ENCODE measurements around the gene FBXL7.

GRCh38 chr5:15615859-15616258 is 115.9 kb downstream of the FBXL7 start:
- TF ChIP-seq, protein P1, sequence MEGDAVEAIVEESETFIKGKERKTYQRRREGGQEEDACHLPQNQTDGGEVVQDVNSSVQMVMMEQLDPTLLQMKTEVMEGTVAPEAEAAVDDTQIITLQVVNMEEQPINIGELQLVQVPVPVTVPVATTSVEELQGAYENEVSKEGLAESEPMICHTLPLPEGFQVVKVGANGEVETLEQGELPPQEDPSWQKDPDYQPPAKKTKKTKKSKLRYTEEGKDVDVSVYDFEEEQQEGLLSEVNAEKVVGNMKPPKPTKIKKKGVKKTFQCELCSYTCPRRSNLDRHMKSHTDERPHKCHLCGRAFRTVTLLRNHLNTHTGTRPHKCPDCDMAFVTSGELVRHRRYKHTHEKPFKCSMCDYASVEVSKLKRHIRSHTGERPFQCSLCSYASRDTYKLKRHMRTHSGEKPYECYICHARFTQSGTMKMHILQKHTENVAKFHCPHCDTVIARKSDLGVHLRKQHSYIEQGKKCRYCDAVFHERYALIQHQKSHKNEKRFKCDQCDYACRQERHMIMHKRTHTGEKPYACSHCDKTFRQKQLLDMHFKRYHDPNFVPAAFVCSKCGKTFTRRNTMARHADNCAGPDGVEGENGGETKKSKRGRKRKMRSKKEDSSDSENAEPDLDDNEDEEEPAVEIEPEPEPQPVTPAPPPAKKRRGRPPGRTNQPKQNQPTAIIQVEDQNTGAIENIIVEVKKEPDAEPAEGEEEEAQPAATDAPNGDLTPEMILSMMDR (IDR thresholded peaks at IDR 0.05; ENCODE audit: poor library complexity, severe bottlenecking) = no peak
- no peak for TF ChIP-seq TAF1 (IDR thresholded peaks at IDR 0.05; ENCODE audit: low read depth)
- no peak for TF ChIP-seq RAD21 (conservative IDR thresholded peaks at IDR 0.05)
- TF ChIP-seq POLR2AphosphoS5 (IDR thresholded peaks at IDR 0.05) = no peak
- TF ChIP-seq MXI1 (conservative IDR thresholded peaks at IDR 0.05; ENCODE audit: poor library complexity, severe bottlenecking) = no peak
- no peak for TF ChIP-seq EZH2 (IDR thresholded peaks at IDR 0.05; ENCODE audit: borderline replicate concordance, insufficient read depth, low read length, poor library complexity, severe bottlenecking)
